HEK293 (cell line): Measurements from ENCODE around the gene COL3A1.

Experiments used
- CTCF ChIA-PET: fragments of 350-600 bp; formaldehyde crosslinking; extraction: SDS; loops from one replicate; lab custom pipeline; 2021; ENCODE audit warnings: antibody characterized with exemption; lab: Yijun Ruan, JAX
- POLR2A ChIA-PET: fragments of 300-600 bp; formaldehyde crosslinking; extraction: SDS; loops from one replicate; lab custom pipeline; 2020; ENCODE audit warnings: antibody characterized with exemption, inconsistent platforms; lab: Yijun Ruan, JAX
- H3K27ac ChIP-seq: fragments of 200-500 bp; sonication (Bioruptor generic); 2 replicates; pipeline ENCODE4 v1.5.1; 2014; ENCODE audit warnings: low read depth, low read length, control low read depth, inconsistent platforms; ENCODE audit errors: extremely low read depth
- H3K36me3 ChIP-seq, 2 experiments: fragments of 200-500 bp in 1 of 2; sonication (Bioruptor generic) in 1 of 2; 1 replicate in 1 of 2; 2 replicates in 1 of 2; pipeline ENCODE4 v1.5.1; 2014 to 2017; ENCODE audit warnings: inconsistent platforms in 2 of 2, low read length in 2 of 2; ENCODE audit not compliant: control insufficient read depth in 2 of 2, insufficient read depth in 1 of 2
- H3K4me1 ChIP-seq: fragments of 200-500 bp; sonication (Bioruptor generic); 2 replicates; pipeline ENCODE4 v1.5.1; 2014; ENCODE audit warnings: mild to moderate bottlenecking, low read length, inconsistent platforms; ENCODE audit not compliant: control insufficient read depth, insufficient read depth
- H3K4me3 ChIP-seq: 2 replicates; pipeline ENCODE4 v1.5.1; 2011; ENCODE audit warnings: low read depth, mild to moderate bottlenecking, control low read depth, low read length, moderate library complexity
- H3K9me3 ChIP-seq: fragments of 200-500 bp; sonication (Bioruptor generic); 2 replicates; pipeline ENCODE4 v1.5.1; 2014; ENCODE audit warnings: low read depth, low read length, inconsistent platforms; ENCODE audit not compliant: control insufficient read depth, insufficient read depth
- BCL11B ChIP-seq: fragments of 450-650 bp; formaldehyde crosslinking; IDR thresholded peaks from 2 replicates; pipeline ENCODE4 v1.5.1; 2016; ENCODE audit warnings: low read depth, missing biosample characterization, missing genetic modification characterization
- IKZF3 ChIP-seq: fragments of 450-650 bp; IDR thresholded peaks from 2 replicates; pipeline ENCODE4 v1.5.0; 2018; ENCODE audit warnings: missing biosample characterization, mild to moderate bottlenecking, missing genetic modification characterization, moderate library complexity
- PBX3 ChIP-seq: sonication (generic); formaldehyde crosslinking; IDR thresholded peaks from 2 replicates; pipeline ENCODE4 v1.8.1; 2022; ENCODE audit warnings: mild to moderate bottlenecking, moderate library complexity, missing genetic modification reagents
- PRDM4 ChIP-seq: fragments of 450-650 bp; formaldehyde crosslinking; IDR thresholded peaks from 2 replicates; pipeline ENCODE4 v1.5.1; 2017; ENCODE audit warnings: missing biosample characterization, missing genetic modification characterization
- SP3 ChIP-seq: fragments of 450-650 bp; formaldehyde crosslinking; IDR thresholded peaks from 2 replicates; pipeline ENCODE4 v1.5.1; 2016; ENCODE audit warnings: missing biosample characterization, missing genetic modification characterization
- YY1 ChIP-seq: fragments of 450-650 bp; formaldehyde crosslinking; IDR thresholded peaks from 2 replicates; pipeline ENCODE4 v1.5.1; 2018; ENCODE audit warnings: missing biosample characterization, missing genetic modification characterization
- ZBTB17 ChIP-seq: fragments of 450-650 bp; formaldehyde crosslinking; IDR thresholded peaks from 2 replicates; pipeline ENCODE4 v1.5.1; 2016; ENCODE audit warnings: missing biosample characterization, missing genetic modification characterization
- ZBTB8A ChIP-seq: fragments of 450-650 bp; formaldehyde crosslinking; IDR thresholded peaks from 2 replicates; pipeline ENCODE4 v1.5.1; 2016; ENCODE audit warnings: missing biosample characterization, missing genetic modification characterization
- ZFP41 ChIP-seq: fragments of 450-650 bp; formaldehyde crosslinking; IDR thresholded peaks from 2 replicates; pipeline ENCODE4 v1.5.1; 2016; ENCODE audit warnings: missing biosample characterization, missing genetic modification characterization, borderline replicate concordance
- ZFP69B ChIP-seq: fragments of 450-650 bp; formaldehyde crosslinking; IDR thresholded peaks from 2 replicates; pipeline ENCODE4 v1.5.1; 2016; ENCODE audit warnings: missing biosample characterization, missing genetic modification characterization
- ZIC2 ChIP-seq: fragments of 450-650 bp; formaldehyde crosslinking; IDR thresholded peaks from 2 replicates; pipeline ENCODE4 v1.5.1; 2016; ENCODE audit warnings: missing biosample characterization, missing genetic modification characterization
- ZNF112 ChIP-seq: fragments of 450-650 bp; formaldehyde crosslinking; IDR thresholded peaks from 2 replicates; pipeline ENCODE4 v1.5.0; 2017; ENCODE audit warnings: missing biosample characterization, missing genetic modification characterization
- ZNF175 ChIP-seq: fragments of 450-650 bp; formaldehyde crosslinking; IDR thresholded peaks from 2 replicates; pipeline ENCODE4 v1.5.1; 2016; ENCODE audit warnings: missing biosample characterization, missing genetic modification characterization
- ZNF18 ChIP-seq: fragments of 450-650 bp; formaldehyde crosslinking; IDR thresholded peaks from 2 replicates; pipeline ENCODE4 v1.5.1; 2016; ENCODE audit warnings: missing biosample characterization, missing genetic modification characterization
- ZNF292 ChIP-seq: fragments of 450-650 bp; formaldehyde crosslinking; IDR thresholded peaks from 2 replicates; pipeline ENCODE4 v1.5.1; 2016; ENCODE audit warnings: low read depth, missing biosample characterization, missing genetic modification characterization, borderline replicate concordance
- ZNF391 ChIP-seq: fragments of 450-650 bp; formaldehyde crosslinking; IDR thresholded peaks from 2 replicates; pipeline ENCODE4 v1.5.1; 2016; ENCODE audit warnings: low read depth, missing biosample characterization, missing genetic modification characterization, borderline replicate concordance
- ZNF426 ChIP-seq: fragments of 450-650 bp; formaldehyde crosslinking; IDR thresholded peaks from 2 replicates; pipeline ENCODE4 v1.5.1; 2017; ENCODE audit warnings: missing biosample characterization, missing genetic modification characterization, mild to moderate bottlenecking, inconsistent platforms, moderate library complexity
- ZNF510 ChIP-seq: fragments of 450-650 bp; formaldehyde crosslinking; IDR thresholded peaks from 2 replicates; pipeline ENCODE4 v1.5.1; 2018; ENCODE audit warnings: mild to moderate bottlenecking, missing genetic modification characterization, missing biosample characterization; ENCODE audit not compliant: insufficient replicate concordance
- ZNF585B ChIP-seq: fragments of 450-650 bp; formaldehyde crosslinking; IDR thresholded peaks from 2 replicates; pipeline ENCODE4 v1.5.1; 2016; ENCODE audit warnings: missing biosample characterization, missing genetic modification characterization
- ZNF600 ChIP-seq: fragments of 450-650 bp; formaldehyde crosslinking; IDR thresholded peaks from 2 replicates; pipeline ENCODE4 v1.5.1; 2016; ENCODE audit warnings: missing biosample characterization, missing genetic modification characterization
- ZNF610 ChIP-seq: fragments of 450-650 bp; formaldehyde crosslinking; IDR thresholded peaks from 2 replicates; pipeline ENCODE4 v1.5.1; 2016; ENCODE audit warnings: missing biosample characterization, missing genetic modification characterization, borderline replicate concordance
- ZNF623 ChIP-seq: fragments of 450-650 bp; formaldehyde crosslinking; IDR thresholded peaks from 2 replicates; pipeline ENCODE4 v1.5.1; 2016; ENCODE audit warnings: missing biosample characterization, missing genetic modification characterization
- ZNF747 ChIP-seq: fragments of 450-650 bp; formaldehyde crosslinking; IDR thresholded peaks from 2 replicates; pipeline ENCODE4 v1.5.1; 2016; ENCODE audit warnings: missing biosample characterization, missing genetic modification characterization
- ZNF791 ChIP-seq: fragments of 450-650 bp; formaldehyde crosslinking; IDR thresholded peaks from 2 replicates; pipeline ENCODE4 v1.5.1; 2016; ENCODE audit warnings: missing biosample characterization, missing genetic modification characterization
- ZNF830 ChIP-seq: fragments of 450-650 bp; IDR thresholded peaks from 2 replicates; pipeline ENCODE4 v1.5.0; 2018; ENCODE audit warnings: missing biosample characterization, missing genetic modification characterization, low read depth, mild to moderate bottlenecking, moderate library complexity
- ZNF837 ChIP-seq: fragments of 450-650 bp; formaldehyde crosslinking; IDR thresholded peaks from 2 replicates; pipeline ENCODE4 v1.5.1; 2016; ENCODE audit warnings: missing biosample characterization, missing genetic modification characterization
- ZXDB ChIP-seq: fragments of 450-650 bp; formaldehyde crosslinking; IDR thresholded peaks from 2 replicates; pipeline ENCODE4 v1.5.1; 2016; ENCODE audit warnings: missing biosample characterization, missing genetic modification characterization
- TF ChIP-seq, protein P1 (sequence below): fragments of 450-650 bp; formaldehyde crosslinking; IDR thresholded peaks from 2 replicates; pipeline ENCODE4 v1.5.1; 2016; ENCODE audit warnings: missing biosample characterization, missing genetic modification characterization, low read depth
- TF ChIP-seq, protein P2 (sequence below): fragments of 450-650 bp; formaldehyde crosslinking; IDR thresholded peaks from 2 replicates; pipeline ENCODE4 v1.5.1; 2016; ENCODE audit warnings: missing biosample characterization, missing genetic modification characterization

Gene COL3A1

GRCh38 chr2:189014449-189015138, 40.4 kb downstream of the COL3A1 start:
- ChIA-PET CTCF (interaction anchor here (0.6 kb wide), 1 partner anchor 9 kb away, joined by 3 read pairs; no protein-coding TSS in a partner anchor), POLR2A (no interaction called here)
- H3K4me3 ChIP-seq, result no peak overlapping the region

DNA sequence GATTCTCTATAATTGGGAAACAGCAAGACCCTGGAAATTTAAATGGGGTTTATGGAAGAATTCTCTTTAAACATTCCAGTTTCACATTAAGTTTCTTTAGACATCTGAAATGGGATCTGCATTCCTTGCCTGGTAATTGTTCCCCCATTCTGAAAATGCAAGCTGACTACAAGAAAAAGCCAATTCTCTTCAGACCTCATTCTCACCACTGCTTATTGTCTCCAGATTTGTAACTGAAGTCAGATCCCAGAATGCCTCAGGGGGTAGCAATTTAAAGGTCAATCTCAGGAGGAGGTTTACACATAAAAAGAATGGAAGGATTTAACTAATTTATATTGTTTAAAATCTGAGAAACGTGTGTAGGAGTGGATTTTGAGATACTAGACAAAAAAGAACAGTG, 41.2 kb downstream of the COL3A1 start:
- CTCF ChIA-PET, result no interaction called here
- TF ChIP-seq ZNF391 (tag by site-specific recombination) (no peak), ZNF292 (tag by site-specific recombination) (no peak), ZNF747 (tag by site-specific recombination) (no peak), ZNF623 (tag by site-specific recombination) (no peak), PBX3 (CRISPR knock-in tag) (no peak), ZNF585B (tag by site-specific recombination) (no peak), IKZF3 (tag by site-specific recombination) (no peak), ZBTB8A (tag by site-specific recombination) (no peak), ZNF837 (tag by site-specific recombination) (no peak), ZFP69B (tag by site-specific recombination) (no peak), ZFP41 (tag by site-specific recombination) (no peak), ZNF510 (tag by site-specific recombination) (no peak), BCL11B (tag by site-specific recombination) (no peak), PRDM4 (tag by site-specific recombination) (no peak), ZNF426 (no peak)
- TF ChIP-seq, protein P1, sequence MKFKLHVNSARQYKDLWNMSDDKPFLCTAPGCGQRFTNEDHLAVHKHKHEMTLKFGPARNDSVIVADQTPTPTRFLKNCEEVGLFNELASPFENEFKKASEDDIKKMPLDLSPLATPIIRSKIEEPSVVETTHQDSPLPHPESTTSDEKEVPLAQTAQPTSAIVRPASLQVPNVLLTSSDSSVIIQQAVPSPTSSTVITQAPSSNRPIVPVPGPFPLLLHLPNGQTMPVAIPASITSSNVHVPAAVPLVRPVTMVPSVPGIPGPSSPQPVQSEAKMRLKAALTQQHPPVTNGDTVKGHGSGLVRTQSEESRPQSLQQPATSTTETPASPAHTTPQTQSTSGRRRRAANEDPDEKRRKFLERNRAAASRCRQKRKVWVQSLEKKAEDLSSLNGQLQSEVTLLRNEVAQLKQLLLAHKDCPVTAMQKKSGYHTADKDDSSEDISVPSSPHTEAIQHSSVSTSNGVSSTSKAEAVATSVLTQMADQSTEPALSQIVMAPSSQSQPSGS (tag by site-specific recombination), result no peak

More at GRCh38 chr2:189014449-189015138, 40.4 kb downstream of the COL3A1 start:
- Histone ChIP-seq H3K9me3 (no peaks in the 10 kb centered on the region), H3K4me1 (no peaks in the 10 kb centered on the region), H3K36me3 (no peaks in the 10 kb centered on the region), H3K27ac (no peak overlapping the region)
- TF ChIP-seq ZNF623 (tag by site-specific recombination) (no peak), YY1 (tag by site-specific recombination) (no peak), ZNF830 (tag by site-specific recombination) (no peak), BCL11B (tag by site-specific recombination) (no peak), ZNF585B (tag by site-specific recombination) (no peak), ZNF112 (tag by site-specific recombination) (no peak), ZNF18 (tag by site-specific recombination) (no peak), ZXDB (tag by site-specific recombination) (no peak), ZNF610 (tag by site-specific recombination) (no peak), ZIC2 (tag by site-specific recombination) (no peak), ZNF791 (no peak), ZNF600 (tag by site-specific recombination) (no peak), SP3 (tag by site-specific recombination) (no peak), ZNF175 (no peak), ZBTB17 (no peak)
- TF ChIP-seq, protein P2, sequence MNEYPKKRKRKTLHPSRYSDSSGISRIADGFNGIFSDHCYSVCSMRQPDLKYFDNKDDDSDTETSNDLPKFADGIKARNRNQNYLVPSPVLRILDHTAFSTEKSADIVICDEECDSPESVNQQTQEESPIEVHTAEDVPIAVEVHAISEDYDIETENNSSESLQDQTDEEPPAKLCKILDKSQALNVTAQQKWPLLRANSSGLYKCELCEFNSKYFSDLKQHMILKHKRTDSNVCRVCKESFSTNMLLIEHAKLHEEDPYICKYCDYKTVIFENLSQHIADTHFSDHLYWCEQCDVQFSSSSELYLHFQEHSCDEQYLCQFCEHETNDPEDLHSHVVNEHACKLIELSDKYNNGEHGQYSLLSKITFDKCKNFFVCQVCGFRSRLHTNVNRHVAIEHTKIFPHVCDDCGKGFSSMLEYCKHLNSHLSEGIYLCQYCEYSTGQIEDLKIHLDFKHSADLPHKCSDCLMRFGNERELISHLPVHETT, result no peak

More for the DNA sequence above, 41.2 kb downstream of the COL3A1 start:
- POLR2A ChIA-PET, result no interaction called here
- no peaks in the 10 kb centered on the region for H3K4me1 ChIP-seq
- H3K27ac ChIP-seq, result no peak overlapping the region
- no peaks in the 10 kb centered on the region for H3K9me3 ChIP-seq
- no peaks in the 10 kb centered on the region for H3K36me3 ChIP-seq
- H3K4me3 ChIP-seq, result no peak overlapping the region
